Glutamatergic neuron (in vitro differentiated cells): Measurements from ENCODE around the gene TNFRSF19. TPM values are rescaled to one million over a fixed set of nuclear protein-coding genes. Genes with fewer than 3 reads are reported as not detected.

ENCODE experiments used
- DNase-seq: peaks from one replicate; pipeline ENCODE4 v3.0.0; 2022
- H3K27ac Mint-ChIP-seq: one replicate; pipeline ENCODE4 v1.8.0; 2020; ENCODE audit warnings: mild to moderate bottlenecking, mixed read lengths, inconsistent platforms; ENCODE audit not compliant: unreplicated experiment
- H3K27me3 Mint-ChIP-seq: one replicate; pipeline ENCODE4 v1.8.0; 2020; ENCODE audit warnings: mild to moderate bottlenecking, moderate library complexity, mixed read lengths, inconsistent platforms; ENCODE audit not compliant: unreplicated experiment
- H3K36me3 Mint-ChIP-seq: one replicate; pipeline ENCODE4 v1.8.0; 2020; ENCODE audit warnings: mild to moderate bottlenecking, mixed read lengths, inconsistent platforms; ENCODE audit not compliant: unreplicated experiment
- H3K4me1 Mint-ChIP-seq: one replicate; pipeline ENCODE4 v1.8.0; 2020; ENCODE audit warnings: mild to moderate bottlenecking, low read depth, mixed read lengths, inconsistent platforms; ENCODE audit not compliant: unreplicated experiment
- H3K4me3 Mint-ChIP-seq: one replicate; pipeline ENCODE4 v1.8.0; 2020; ENCODE audit warnings: mild to moderate bottlenecking, mixed read lengths, inconsistent platforms; ENCODE audit not compliant: unreplicated experiment
- H3K9me3 Mint-ChIP-seq: one replicate; pipeline ENCODE4 v1.8.0; 2020; ENCODE audit warnings: mild to moderate bottlenecking, moderate library complexity, mixed read lengths, inconsistent platforms; ENCODE audit not compliant: unreplicated experiment
- CTCF ChIP-seq: fragments of 200-600 bp; sonication (generic); IDR thresholded peaks from one replicate; pipeline ENCODE4 v1.5.0; 2021; ENCODE audit not compliant: partially characterized antibody, unreplicated experiment
- total RNA-seq: library from RNA; stranded (reverse); fragmentation: NEBNext Ultra II Directional; extraction: Animal tissue kit (Norgen Biotek cat#: 25700); gene quantifications from one replicate; pipeline ENCODE4 v1.2.1, GENCODE V29; 2021; ENCODE audit not compliant: unreplicated experiment

TNFRSF19 gene
- total RNA-seq, 1 donor from 2014 or later: 188 TPM

- no peaks in the 10 kb centered on the region for H3K9me3 Mint-ChIP-seq
- no peak overlapping the region for H3K27ac Mint-ChIP-seq
- no peak for TF ChIP-seq CTCF
- H3K4me1 Mint-ChIP-seq: no peaks in the 10 kb centered on the region
- H3K27me3 Mint-ChIP-seq: no peaks in the 10 kb centered on the region
- no peaks in the 10 kb centered on the region for H3K36me3 Mint-ChIP-seq
- DNase-seq: no peak
- no peak overlapping the region for H3K4me3 Mint-ChIP-seq
Observed at GRCh38 chr13:23558675-23559536, 11.3 kb upstream of the TNFRSF19 start.

GRCh38 chr13:23560571-23561089 is 9.6 kb upstream of the TNFRSF19 start:
- Mint-ChIP-seq H3K27ac (no peak overlapping the region), H3K9me3 (no peaks in the 10 kb centered on the region), H3K4me1 (no peaks in the 10 kb centered on the region), H3K36me3 (no peaks in the 10 kb centered on the region), H3K27me3 (no peaks in the 10 kb centered on the region), H3K4me3 (no peak overlapping the region)
- no peak for TF ChIP-seq CTCF
- no peak for DNase-seq

- no peak for DNase-seq
- TF ChIP-seq CTCF: no peak
- Mint-ChIP-seq H3K4me1 (no peaks in the 10 kb centered on the region), H3K4me3 (no peak overlapping the region), H3K36me3 (no peaks in the 10 kb centered on the region), H3K9me3 (no peaks in the 10 kb centered on the region), H3K27ac (no peak overlapping the region), H3K27me3 (no peaks in the 10 kb centered on the region)
Observed at GRCh38 chr13:23561261-23561660, 9.0 kb upstream of the TNFRSF19 start.

- Mint-ChIP-seq H3K36me3 (no peaks in the 10 kb centered on the region), H3K4me3 (no peak overlapping the region), H3K27me3 (no peaks in the 10 kb centered on the region), H3K9me3 (peaks cover 6% of the 10 kb centered on the region), H3K27ac (no peak overlapping the region), H3K4me1 (peaks cover 12% of the 10 kb centered on the region)
- no peak for DNase-seq
- no peak for TF ChIP-seq CTCF
Observed at GRCh38 chr13:23563085-23563845, 6.9 kb upstream of the TNFRSF19 start.
